HepG2 (cell line): ENCODE measurements around the gene S100A5. TPM values are rescaled to one million over a fixed set of nuclear protein-coding genes. Genes with fewer than 3 reads are reported as not detected.

ENCODE experiments used
- ATAC-seq: fragments of 200-7000 bp; cut with Tn5 transposase; 3 replicates; pipeline ENCODE4 v1.9.1; 2020; ENCODE audit warnings: mild to moderate bottlenecking, moderate library complexity
- BruUV-seq: library from RNA; stranded (reverse); fragments of 400-500 nt; replicated peaks from 2 replicates; lab custom pipeline; 2021; lab: Mats Ljungman, UMichigan
- CTCF ChIA-PET: fragments of 300-600 bp; formaldehyde crosslinking; extraction: SDS; loops from one replicate; lab custom pipeline; 2021; ENCODE audit warnings: low total read pairs, inconsistent platforms, low intra/inter-chr PET ratio; lab: Yijun Ruan, JAX
- POLR2A ChIA-PET: fragments of 350-600 bp; sonication (Branson Sonifier 250); formaldehyde crosslinking; loops from one replicate; lab custom pipeline; 2020; ENCODE audit warnings: antibody characterized with exemption, inconsistent platforms; lab: Yijun Ruan, JAX
- DNase-seq: peaks from one replicate; pipeline ENCODE4 v3.0.0-alpha.2; 2015; ENCODE audit warnings: low spot score
- FAIRE-seq: peaks from 3 replicates; lab custom pipeline; 2011; peaks lifted over from hg19 to GRCh38; lab: Jason Lieb, UNC
- H2AFZ ChIP-seq: one replicate; pipeline ENCODE4 v1.6.1; 2011; ENCODE audit warnings: low read length, inconsistent platforms
- H3K27ac ChIP-seq: fragments of 300-600 bp; 3 replicates; pipeline ENCODE4 v1.8.0; 2011; ENCODE audit warnings: mixed run types, mild to moderate bottlenecking, mixed read lengths, low read length, inconsistent platforms; ENCODE audit not compliant: insufficient read depth; ENCODE audit errors: extremely low read length
- H3K27me3 ChIP-seq, 2 experiments: fragments of 200-600 bp in 1 of 2; 2 replicates in 1 of 2; 3 replicates in 1 of 2; pipeline versions ENCODE4 v1.6.0 to v1.8.0; 2011; ENCODE audit warnings: low read length in 2 of 2, mild to moderate bottlenecking in 2 of 2, moderate library complexity in 2 of 2, inconsistent platforms in 1 of 2; ENCODE audit not compliant: insufficient read depth in 2 of 2, control insufficient read depth in 1 of 2
- H3K36me3 ChIP-seq, 2 experiments: fragments of 200-600 bp in 1 of 2; replicated peaks in 1 of 2; 2 replicates in 1 of 2; 3 replicates in 1 of 2; pipeline versions ENCODE4 v1.5.1 to v1.8.0; 2011; ENCODE audit warnings: low read length in 2 of 2, inconsistent platforms in 1 of 2; ENCODE audit not compliant: insufficient read depth in 2 of 2, control insufficient read depth in 1 of 2
- H3K4me1 ChIP-seq: 2 replicates; pipeline ENCODE4 v1.5.1; 2012; ENCODE audit warnings: low read length, inconsistent platforms; ENCODE audit not compliant: insufficient read depth
- H3K4me2 ChIP-seq: 2 replicates; pipeline ENCODE4 v1.6.0; 2011; ENCODE audit warnings: low read depth, low read length, inconsistent platforms
- H3K4me3 ChIP-seq, 3 experiments: fragments of 200-600 bp in 1 of 3; sonication (generic), shearing (Covaris generic) in 1 of 3; replicated peaks in 1 of 3; 2 replicates each; pipeline ENCODE4 v1.5.1; 2011 to 2016; ENCODE audit warnings: low read length in 3 of 3, inconsistent platforms in 2 of 3, low read depth in 2 of 3, mild to moderate bottlenecking in 2 of 3, control low read depth in 1 of 3, mixed read lengths in 1 of 3; ENCODE audit not compliant: insufficient read depth in 1 of 3
- H3K79me2 ChIP-seq: one replicate; pipeline ENCODE4 v1.6.1; 2011; ENCODE audit warnings: low read length, inconsistent platforms; ENCODE audit not compliant: insufficient read depth
- H3K9ac ChIP-seq: 2 replicates; pipeline ENCODE4 v1.6.0; 2011; ENCODE audit warnings: mild to moderate bottlenecking, low read depth, low read length, inconsistent platforms; ENCODE audit not compliant: insufficient read depth
- H3K9me3 ChIP-seq: 2 replicates; pipeline ENCODE4 v1.5.1; 2012; ENCODE audit warnings: mild to moderate bottlenecking, low read length
- H4K20me1 ChIP-seq: 2 replicates; pipeline ENCODE4 v1.6.0; 2011; ENCODE audit warnings: inconsistent platforms, mild to moderate bottlenecking, low read length, moderate library complexity; ENCODE audit not compliant: insufficient read depth
- BORCS8-MEF2B ChIP-seq: sonication (generic); formaldehyde crosslinking; IDR thresholded peaks from 2 replicates; pipeline ENCODE4 v1.8.0; 2022; ENCODE audit warnings: mild to moderate bottlenecking, missing genetic modification reagents
- GABPB1 ChIP-seq: IDR thresholded peaks from 2 replicates; pipeline ENCODE4 v1.6.1; 2016; ENCODE audit warnings: mild to moderate bottlenecking, missing genetic modification reagents, moderate library complexity, missing compliant biosample characterization
- HNRNPLL ChIP-seq: fragments of 200-400 bp; formaldehyde crosslinking; IDR thresholded peaks from 2 replicates; pipeline ENCODE4 v1.6.1; 2017; ENCODE audit warnings: mild to moderate bottlenecking, low read depth, low read length; ENCODE audit not compliant: poor library complexity, severe bottlenecking
- KLF6 ChIP-seq: IDR thresholded peaks from 2 replicates; pipeline ENCODE4 v1.8.0; 2016; ENCODE audit warnings: missing biosample characterization, missing genetic modification reagents
- RBFOX2 ChIP-seq: fragments of 200-400 bp; formaldehyde crosslinking; IDR thresholded peaks from 2 replicates; pipeline ENCODE4 v1.6.1; 2017; ENCODE audit warnings: low read depth, mild to moderate bottlenecking, low read length
- TAF1 ChIP-seq: sonication (generic); formaldehyde crosslinking; IDR thresholded peaks from 2 replicates; pipeline ENCODE4 v1.4.0; 2020; ENCODE audit warnings: missing genetic modification reagents
- TFE3 ChIP-seq: IDR thresholded peaks from 2 replicates; pipeline ENCODE4 v1.6.1; 2016
- ZNF563 ChIP-seq: sonication (generic); formaldehyde crosslinking; IDR thresholded peaks from 2 replicates; pipeline ENCODE4 v1.8.0; 2022; ENCODE audit warnings: mild to moderate bottlenecking, moderate library complexity, missing genetic modification reagents
- ZNF629 ChIP-seq: sonication (generic); formaldehyde crosslinking; conservative IDR thresholded peaks from 2 replicates; pipeline ENCODE4 v1.5.0; 2020; ENCODE audit warnings: missing genetic modification reagents
- ZNF687 ChIP-seq: sonication (generic); formaldehyde crosslinking; IDR thresholded peaks from 2 replicates; pipeline ENCODE4 v1.5.1; 2020; ENCODE audit warnings: mild to moderate bottlenecking, missing genetic modification reagents, moderate library complexity
- WGBS: methylation state at CpG from one replicate; pipeline ENCODE4 v1.1.6; 2017; ENCODE audit warnings: low lambda C conversion rate; 5-methylcytosine and 5-hydroxymethylcytosine counted together
- in situ Hi-C: cut with HindIII; loops from 2 replicates; pipeline ENCODE4 v1.10.0; 2017; ENCODE audit warnings: low pct_unique_long_range_greater_than_20kb; ENCODE audit not compliant: extremely low pct_ligation_motif_present
- intact Hi-C: fragments of 100-400 bp; cut with micrococcal nuclease; formaldehyde crosslinking; loops from one replicate; pipeline ENCODE4 v1.10.0; 2022; ENCODE audit not compliant: unreplicated experiment
- polyA plus RNA-seq, 8 experiments: library from polyadenylated mRNA; depleted of rRNA in 3 of 8; stranded (reverse) in 7 of 8; unstranded in 1 of 8; fragments of >200 nt; fragmentation: Illumina TruSeq in 4 of 8; extraction: Trizol in 4 of 8; gene quantifications; 2 replicates each; pipeline versions ENCODE4 v1.2.1 to v1.2.3, GENCODE V29; 2011 to 2016; ENCODE audit warnings: low read depth in 4 of 8, missing spikeins in 1 of 8, mixed read lengths in 1 of 8; ENCODE audit not compliant: insufficient read depth in 1 of 8
- total RNA-seq, 5 experiments: library from RNA; depleted of rRNA; stranded (reverse); fragments of >200 nt; fragmentation: Illumina TruSeq; extraction: Trizol; gene quantifications; 2 replicates each; pipeline ENCODE4 v1.2.3, GENCODE V29; 2016; ENCODE audit warnings: low read depth in 1 of 5

S100A5 gene
- total and polyA plus RNA-seq, 2 of the 13 experiments (the other 11 are each of a cell fraction or from before 2014, with no cell fraction given) = not detected

- Histone ChIP-seq H4K20me1 (no peaks in the 10 kb centered on the region), H3K36me3 (no peaks in the 10 kb centered on the region), H3K9me3 (no peaks in the 10 kb centered on the region), H3K9ac (no peak overlapping the region), H3K79me2 (no peaks in the 10 kb centered on the region), H3K27me3 (peaks cover 0 to 10% of the 10 kb centered on the region in 2 experiments; a peak in 2 of 5 replicates), H3K4me3 (peak overlapping the region in 1 of 3 experiments; percentile 65; a peak in 3 of 6 replicates), H3K27ac (no peak overlapping the region), H2AFZ (no peak overlapping the region), H3K4me2 (peak overlapping the region; percentile 69), H3K4me1 (peaks cover 90% of the 10 kb centered on the region)
- ATAC-seq (no peak), DNase-seq (no peak), FAIRE-seq (no peak)
- ChIA-PET CTCF (no interaction called here), POLR2A (interaction anchor here (1.6 to 6.6 kb wide), 4 partner anchors 8 to 29 kb away, joined by 5 to 49 read pairs (median 16); partner anchors contain the start of genes S100A2 and S100A4)
- intact Hi-C loops (no loop called here), in situ Hi-C loops (no loop called here)
- WGBS = 60% methylated on average over 9 of the region's 9 CpGs
- TF ChIP-seq TAF1 (CRISPR knock-in tag) (no peak), ZNF629 (0 out of 2 replicates have a peak, but pooled peaks have one; percentile 8)
- BruUV-seq = no TSS peak
Measured at GRCh38 chr1:153536671-153537375, 3.9 kb downstream of the S100A5 start.

- H2AFZ ChIP-seq = no peak overlapping the region
- WGBS = 58% methylated on average over 18 of the region's 38 CpGs
- intact Hi-C loops = no loop called here
- H3K27ac ChIP-seq = no peak overlapping the region
- no peaks in the 10 kb centered on the region for H3K36me3 ChIP-seq
- no peaks in the 10 kb centered on the region for H3K9me3 ChIP-seq
- BruUV-seq = no TSS peak
- peaks cover 87% of the 10 kb centered on the region for H3K4me1 ChIP-seq
- peak overlapping the region; percentile 69 for H3K4me2 ChIP-seq
- H3K9ac ChIP-seq = peak overlapping the region; percentile 56; the same call in 1 of the 2 replicates
- peak overlapping the region in 2 of 3 experiments; percentile 55 to 65; a peak in 4 of 6 replicates for H3K4me3 ChIP-seq
- ATAC-seq (no peak), FAIRE-seq (no peak), DNase-seq (peak; percentile 41)
- H3K27me3 ChIP-seq = peaks cover 0 to 10% of the 10 kb centered on the region in 2 experiments; a peak in 1 of 5 replicates
- H3K79me2 ChIP-seq = no peaks in the 10 kb centered on the region
- CTCF ChIA-PET = no interaction called here
- in situ Hi-C loops = no loop called here
- POLR2A ChIA-PET = interaction anchor here (0.9 to 6.6 kb wide), 7 partner anchors 9 to 98 kb away, joined by 4 to 49 read pairs (median 6); partner anchors contain the start of genes CHTOP, S100A13, S100A2 and S100A4
- no peaks in the 10 kb centered on the region for H4K20me1 ChIP-seq
- TF ChIP-seq BORCS8-MEF2B = no peak
- TF ChIP-seq HNRNPLL = peak; percentile 41
- TF ChIP-seq RBFOX2 = 0 out of 2 replicates have a peak, but pooled peaks have one; percentile 41
- TF ChIP-seq ZNF687 (CRISPR knock-in tag) = peak; percentile 71
- TF ChIP-seq KLF6 = no peak
- TF ChIP-seq TFE3 (CRISPR knock-in tag) = 0 out of 2 replicates have a peak, but pooled peaks have one; percentile 44
- TF ChIP-seq GABPB1 (CRISPR knock-in tag) = peak; percentile 34; the same call in 1 of the 2 replicates
- TF ChIP-seq ZNF563 (CRISPR knock-in tag) = no peak
- peak; percentile 34 for TF ChIP-seq TAF1 (CRISPR knock-in tag)
Measured at GRCh38 chr1:153536012-153536670, 4.6 kb downstream of the S100A5 start.
